H1 (cell line): ENCODE data around the gene ABCA2. TPM values are rescaled to one million over a fixed set of nuclear protein-coding genes. Genes with fewer than 3 reads are reported as not detected.

Experiments used
- CTCF ChIA-PET: fragments of 300-600 bp; sonication (Branson Sonifier 250); formaldehyde crosslinking; loops from one replicate; lab custom pipeline; 2021; ENCODE audit not compliant: partially characterized antibody; lab: Charles Lee
- POLR2A ChIA-PET: fragments of 300-600 bp; sonication (Branson Sonifier 250); formaldehyde crosslinking; loops from one replicate; lab custom pipeline; 2021; ENCODE audit warnings: inconsistent platforms; ENCODE audit not compliant: partially characterized antibody; lab: Charles Lee
- DNase-seq, 2 experiments: peaks; one replicate each; pipeline versions ENCODE4 v3.0.0 to v3.0.0-alpha.2; 2010 to 2022; ENCODE audit warnings: low spot score in 2 of 2, low read depth in 1 of 2, mixed read lengths in 1 of 2
- FAIRE-seq: peaks from 2 replicates; lab custom pipeline; 2011; peaks lifted over from hg19 to GRCh38; lab: Jason Lieb, UNC
- H2AFZ ChIP-seq: 2 replicates; pipeline ENCODE4 v1.8.1; 2012; ENCODE audit warnings: low read length, inconsistent platforms
- H2AK5ac ChIP-seq: 2 replicates; pipeline ENCODE4 v1.6.1; 2013; ENCODE audit warnings: low read depth, low read length
- H2BK120ac ChIP-seq: replicated peaks from 2 replicates; pipeline ENCODE3; 2013; ENCODE audit warnings: low read depth, low read length, inconsistent platforms
- H2BK12ac ChIP-seq: 2 replicates; pipeline ENCODE4 v1.6.1; 2013; ENCODE audit warnings: low read depth, low read length
- H2BK15ac ChIP-seq: 2 replicates; pipeline ENCODE4 v1.6.1; 2013; ENCODE audit warnings: low read length
- H2BK20ac ChIP-seq: 2 replicates; pipeline ENCODE4 v1.6.1; 2013; ENCODE audit warnings: low read length
- H2BK5ac ChIP-seq: 2 replicates; pipeline ENCODE4 v1.6.1; 2013; ENCODE audit warnings: low read depth, low read length
- H3K14ac ChIP-seq: 2 replicates; pipeline ENCODE4 v1.6.1; 2013; ENCODE audit warnings: inconsistent platforms; ENCODE audit not compliant: insufficient read length
- H3K18ac ChIP-seq: 2 replicates; pipeline ENCODE4 v1.6.1; 2013; ENCODE audit warnings: low read length; ENCODE audit errors: extremely low read depth
- H3K23ac ChIP-seq: 2 replicates; pipeline ENCODE4 v1.6.1; 2013; ENCODE audit warnings: inconsistent platforms; ENCODE audit not compliant: insufficient read length
- H3K23me2 ChIP-seq: 2 replicates; pipeline ENCODE4 v1.6.1; 2013; ENCODE audit warnings: low read depth, low read length
- H3K27ac ChIP-seq: 2 replicates; pipeline ENCODE4 v1.6.1; 2011; ENCODE audit warnings: low read depth, low read length, inconsistent platforms
- H3K27me3 ChIP-seq, 4 experiments: replicated peaks in 1 of 4; 1 replicate in 1 of 4; 2 replicates in 3 of 4; pipeline versions ENCODE4 v1.6.1 to v1.8.1; 2011 to 2013; ENCODE audit warnings: low read length in 3 of 4, mild to moderate bottlenecking in 3 of 4, inconsistent platforms in 2 of 4, mixed read lengths in 2 of 4, moderate library complexity in 1 of 4; ENCODE audit not compliant: control insufficient read depth in 3 of 4, insufficient read depth in 3 of 4; ENCODE audit errors: extremely low read depth in 1 of 4
- H3K36me3 ChIP-seq, 4 experiments: 2 replicates each; pipeline versions ENCODE4 v1.6.1 to v1.8.1; 2011 to 2013; ENCODE audit warnings: mild to moderate bottlenecking in 4 of 4, low read length in 3 of 4, moderate library complexity in 2 of 4, control low read depth in 1 of 4, inconsistent platforms in 1 of 4; ENCODE audit not compliant: insufficient read depth in 4 of 4, control insufficient read depth in 2 of 4
- H3K4ac ChIP-seq: replicated peaks from 2 replicates; pipeline ENCODE3; 2013; ENCODE audit warnings: low read length, low read depth, mixed read lengths, inconsistent platforms; ENCODE audit not compliant: insufficient read length
- H3K4me1 ChIP-seq, 4 experiments: replicated peaks in 1 of 4; 1 replicate in 1 of 4; 2 replicates in 3 of 4; pipeline versions ENCODE4 v1.6.1 to v1.8.1; 2011 to 2013; ENCODE audit warnings: low read length in 3 of 4, inconsistent platforms in 2 of 4, mixed read lengths in 1 of 4; ENCODE audit not compliant: insufficient read depth in 4 of 4, control insufficient read depth in 3 of 4
- H3K4me2 ChIP-seq, 2 experiments: 2 replicates each; pipeline versions ENCODE4 v1.6.1 to v1.8.1; 2011 to 2013; ENCODE audit warnings: low read depth in 2 of 2, low read length in 2 of 2, control low read depth in 1 of 2, inconsistent platforms in 1 of 2, mild to moderate bottlenecking in 1 of 2; ENCODE audit not compliant: insufficient read depth in 1 of 2
- H3K4me3 ChIP-seq, 4 experiments: fragments of 200-600, 300-600 bp in 1 of 4; sonication (generic), shearing (Covaris generic), sonication (Bioruptor Twin) in 1 of 4; 2 replicates each; pipeline versions ENCODE4 v1.5.1 to v1.8.1; 2011 to 2016; ENCODE audit warnings: low read length in 4 of 4, low read depth in 3 of 4, control low read depth in 2 of 4, inconsistent platforms in 2 of 4, mild to moderate bottlenecking in 2 of 4, mixed read lengths in 1 of 4, moderate library complexity in 1 of 4; ENCODE audit not compliant: insufficient read depth in 2 of 4; ENCODE audit errors: extremely low read depth in 1 of 4
- H3K56ac ChIP-seq: replicated peaks from 2 replicates; pipeline ENCODE3; 2013; ENCODE audit warnings: low read depth, mild to moderate bottlenecking, mixed read lengths, low read length, inconsistent platforms; ENCODE audit not compliant: insufficient read length
- H3K79me1 ChIP-seq: 2 replicates; pipeline ENCODE4 v1.6.1; 2013; ENCODE audit warnings: low read depth, low read length, control low read depth
- H3K79me2 ChIP-seq, 2 experiments: 2 replicates each; pipeline versions ENCODE4 v1.6.1 to v1.8.1; 2012 to 2013; ENCODE audit warnings: low read length in 2 of 2, mild to moderate bottlenecking in 2 of 2, inconsistent platforms in 1 of 2; ENCODE audit not compliant: insufficient read depth in 2 of 2, control insufficient read depth in 1 of 2
- H3K9ac ChIP-seq, 4 experiments: replicated peaks in 1 of 4; 1 replicate in 1 of 4; 2 replicates in 3 of 4; pipeline versions ENCODE4 v1.6.1 to v1.8.1; 2011 to 2013; ENCODE audit warnings: low read depth in 3 of 4, low read length in 3 of 4, control low read depth in 2 of 4, mild to moderate bottlenecking in 2 of 4, moderate library complexity in 2 of 4, inconsistent platforms in 1 of 4; ENCODE audit errors: extremely low read depth in 1 of 4
- H3K9me3 ChIP-seq, 2 experiments: 2 replicates each; pipeline versions ENCODE4 v1.6.1 to v1.8.1; 2012 to 2013; ENCODE audit warnings: mild to moderate bottlenecking in 2 of 2, moderate library complexity in 2 of 2, control low read depth in 1 of 2, inconsistent platforms in 1 of 2, low read depth in 1 of 2, low read length in 1 of 2, mixed read lengths in 1 of 2; ENCODE audit not compliant: insufficient read depth in 2 of 2
- H4K20me1 ChIP-seq, 2 experiments: replicated peaks in 1 of 2; 2 replicates each; pipeline versions ENCODE3 to v1.8.1; 2011 to 2013; ENCODE audit warnings: inconsistent platforms in 2 of 2, low read length in 2 of 2, mild to moderate bottlenecking in 1 of 2; ENCODE audit not compliant: insufficient read depth in 2 of 2, control insufficient read depth in 1 of 2
- H4K5ac ChIP-seq: 2 replicates; pipeline ENCODE4 v1.6.1; 2013; ENCODE audit warnings: low read length, low read depth, mixed read lengths, inconsistent platforms; ENCODE audit not compliant: insufficient read length
- H4K8ac ChIP-seq: 2 replicates; pipeline ENCODE4 v1.8.0; 2013; ENCODE audit warnings: mild to moderate bottlenecking, moderate library complexity, low read length, inconsistent platforms; ENCODE audit not compliant: insufficient read depth; ENCODE audit errors: extremely low read depth
- H4K91ac ChIP-seq: replicated peaks from 2 replicates; pipeline ENCODE3; 2013; ENCODE audit warnings: low read length, mixed read lengths, inconsistent platforms; ENCODE audit not compliant: insufficient read length
- CBX5 ChIP-seq: fragments of 300-800, 300-1000 bp; sonication (generic); IDR thresholded peaks from 2 replicates; pipeline ENCODE4 v1.7.1; 2016; ENCODE audit warnings: antibody characterized with exemption, low read length, low read depth
- CHD1 ChIP-seq: IDR thresholded peaks from 2 replicates; pipeline ENCODE4 v1.6.1; 2012; ENCODE audit warnings: low read depth, low read length, improper control_type of control experiment
- WGBS, 2 experiments: shearing (Covaris generic) in 1 of 2; methylation state at CpG; one replicate each; pipeline versions ENCODE4 v1.1.6 to v1.1.7; 2013 to 2015; ENCODE audit warnings: low lambda C conversion rate in 2 of 2, mixed read lengths in 2 of 2, inconsistent platforms in 1 of 2, low coverage in 1 of 2, missing lambda C conversion rate in 1 of 2; ENCODE audit not compliant: insufficient replicate concordance in 2 of 2, insufficient coverage in 1 of 2, insufficient read length in 1 of 2; ENCODE audit errors: extremely low coverage in 1 of 2, missing lambda C conversion rate in 1 of 2; 5-methylcytosine and 5-hydroxymethylcytosine counted together
- polyA plus RNA-seq, 7 experiments: library from polyadenylated mRNA; depleted of rRNA in 3 of 7; stranded (reverse) in 5 of 7; unstranded in 2 of 7; fragments of >200 nt in 5 of 7; fragments of 200-250 nt in 2 of 7; gene quantifications; 1 replicate in 5 of 7; 2 replicates in 1 of 7; 4 replicates in 1 of 7; pipeline versions ENCODE4 v1.2.1 to v1.2.3, GENCODE V29; 2011 to 2013; ENCODE audit warnings: missing spikeins in 2 of 7, mixed read lengths in 2 of 7
- total RNA-seq: library from RNA; stranded (reverse); fragmentation: NEBNext Ultra II Directional; extraction: Animal tissue kit (Norgen Biotek cat#: 25700); gene quantifications from 2 replicates; pipeline ENCODE4 v1.2.1, GENCODE V29; 2021

ABCA2 gene
- total and polyA plus RNA-seq, 2 of the 8 experiments (the other 6 are each of a cell fraction or from before 2014, with no cell fraction given) = 12.5 to 14.3 TPM

DNA sequence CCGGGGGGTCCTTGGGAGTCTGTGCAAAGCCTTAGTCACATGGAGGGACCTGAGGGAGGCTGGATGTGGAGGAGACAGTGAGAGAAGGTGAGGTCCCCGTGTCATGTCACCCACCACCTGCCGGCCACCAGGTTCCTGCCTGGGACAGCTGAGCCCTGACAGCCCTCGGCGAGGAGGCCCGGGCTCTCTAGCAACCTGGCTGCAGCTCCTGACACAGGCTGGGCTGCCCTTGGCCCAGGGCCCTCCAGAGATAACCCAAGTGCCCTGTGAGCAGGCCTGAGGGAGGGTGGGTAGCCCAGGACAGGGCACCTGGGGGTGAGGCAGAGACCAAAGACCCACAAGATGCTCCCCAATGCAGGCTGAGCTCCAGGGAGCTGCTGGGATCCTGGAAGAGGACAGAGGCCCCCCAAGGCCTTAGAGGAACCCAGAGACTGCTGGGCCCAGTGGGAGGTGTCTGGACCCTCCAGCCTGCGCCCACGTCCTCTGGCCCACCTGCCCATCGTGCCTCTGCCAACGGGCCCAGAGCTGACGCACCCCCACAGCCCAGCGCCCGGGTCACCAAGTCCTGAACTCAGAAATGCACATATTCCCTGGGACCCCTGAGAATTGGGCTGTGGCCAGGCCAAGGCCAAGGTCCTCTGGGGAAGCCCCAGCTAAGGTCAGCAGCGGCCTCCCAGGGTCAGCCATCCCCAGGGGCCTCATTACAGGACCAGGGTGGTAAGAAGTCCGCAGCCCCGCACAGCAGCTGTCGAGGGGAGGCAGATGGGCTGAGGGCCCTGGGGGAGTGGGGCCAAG, 59.5 kb downstream of the ABCA2 start:
- Histone ChIP-seq H4K20me1 (no peaks in the 10 kb centered on the region), H3K14ac (no peak overlapping the region), H2AFZ (no peak overlapping the region), H3K4ac (no peak overlapping the region), H3K56ac (no peak overlapping the region), H3K23me2 (no peaks in the 10 kb centered on the region), H3K4me3 (no peak overlapping the region), H3K79me1 (no peaks in the 10 kb centered on the region), H4K8ac (peak overlapping the region; percentile 51; the same call in 1 of the 2 replicates), H2BK120ac (no peak overlapping the region), H3K27me3 (no peaks in the 10 kb centered on the region), H2BK5ac (no peak overlapping the region), H2BK15ac (no peak overlapping the region), H3K79me2 (no peaks in the 10 kb centered on the region), H3K27ac (no peak overlapping the region), H4K5ac (no peak overlapping the region), H3K4me1 (peaks cover 0 to 7% (median 5%) of the 10 kb centered on the region in 4 experiments; a peak in 4 of 7 replicates), H2BK20ac (no peak overlapping the region), H3K23ac (no peak overlapping the region), H3K9me3 (no peaks in the 10 kb centered on the region), H3K18ac (no peak overlapping the region), H3K36me3 (no peaks in the 10 kb centered on the region), H3K9ac (no peak overlapping the region), H4K91ac (peak overlapping the region; percentile 15), H2BK12ac (no peak overlapping the region), H2AK5ac (no peak overlapping the region), H3K4me2 (no peak overlapping the region)
- TF ChIP-seq CHD1 (no peak), CBX5 (no peak)
- CTCF ChIA-PET = interaction anchor here (1.0 to 9.4 kb wide), 9 partner anchors 8 to 318 kb away, joined by 3 to 38 read pairs (median 3); partner anchors contain the start of genes C8G, CLIC3 and PAXX
- FAIRE-seq (no peak), DNase-seq (no peak)
- 90% methylated on average over 13 of the region's 17 CpGs; no CpG with 5 or more reads in 1 of the 2 experiments for WGBS, 2 experiments
- POLR2A ChIA-PET = no interaction called here
